HFF-Myc (cell line): ENCODE results near the gene EEPD1.
A peak's percentile ranks its signal among the peaks of the same experiment; 100 is the strongest.

Experiments
- DNase-seq: peaks from one replicate; pipeline ENCODE4 v3.0.0-alpha.2; 2011; ENCODE audit warnings: low read depth; ENCODE audit errors: extremely low read depth
- H3K4me3 ChIP-seq: replicated peaks from 2 replicates; pipeline ENCODE4 v1.5.1; 2011; ENCODE audit warnings: low read depth, mild to moderate bottlenecking, control low read depth, low read length
- TF ChIP-seq, protein P1 (sequence below): IDR thresholded peaks from 2 replicates; pipeline ENCODE4 v1.5.1; 2012; ENCODE audit warnings: mild to moderate bottlenecking, low read depth, low read length, control low read depth; ENCODE audit errors: missing control alignments

Gene EEPD1

DNA sequence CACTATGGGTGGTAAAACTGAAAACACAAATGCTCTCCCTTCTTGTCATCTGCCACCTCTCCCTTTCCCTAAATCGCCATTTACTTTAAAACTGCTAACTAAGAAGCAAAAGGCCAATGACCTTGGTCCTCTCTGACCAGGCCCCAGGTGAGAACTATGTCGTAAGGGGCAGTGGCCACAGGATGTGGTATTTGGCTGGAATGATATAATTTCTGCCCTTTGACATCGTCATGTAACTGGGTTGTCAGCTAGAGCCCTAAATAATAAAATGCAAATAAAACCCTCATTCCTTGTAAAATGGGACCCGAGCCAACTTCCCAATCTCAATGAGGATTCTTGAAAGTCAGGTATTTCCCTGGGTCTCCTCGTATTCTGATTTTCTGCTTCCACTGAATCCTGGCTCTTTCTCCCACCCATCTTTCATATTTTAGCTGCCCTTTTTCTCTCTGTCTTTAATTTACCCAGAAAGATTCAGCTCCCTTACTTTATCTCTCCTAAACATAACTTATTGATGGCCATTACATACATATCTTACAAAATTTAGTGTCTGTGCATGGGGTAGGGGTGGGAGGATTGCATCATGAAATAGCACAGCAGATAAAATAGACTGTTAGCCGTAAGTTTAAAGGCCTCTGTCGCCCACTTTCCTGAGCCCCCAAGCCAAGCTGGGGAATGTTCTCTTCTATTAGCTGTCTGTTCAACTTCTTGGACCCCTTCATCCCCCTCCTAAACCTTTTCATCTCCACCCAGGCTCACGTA, 3.2 kb upstream of the EEPD1 start:
- no peak for DNase-seq
- H3K4me3 ChIP-seq, result no peak overlapping the region
- TF ChIP-seq, protein P1, sequence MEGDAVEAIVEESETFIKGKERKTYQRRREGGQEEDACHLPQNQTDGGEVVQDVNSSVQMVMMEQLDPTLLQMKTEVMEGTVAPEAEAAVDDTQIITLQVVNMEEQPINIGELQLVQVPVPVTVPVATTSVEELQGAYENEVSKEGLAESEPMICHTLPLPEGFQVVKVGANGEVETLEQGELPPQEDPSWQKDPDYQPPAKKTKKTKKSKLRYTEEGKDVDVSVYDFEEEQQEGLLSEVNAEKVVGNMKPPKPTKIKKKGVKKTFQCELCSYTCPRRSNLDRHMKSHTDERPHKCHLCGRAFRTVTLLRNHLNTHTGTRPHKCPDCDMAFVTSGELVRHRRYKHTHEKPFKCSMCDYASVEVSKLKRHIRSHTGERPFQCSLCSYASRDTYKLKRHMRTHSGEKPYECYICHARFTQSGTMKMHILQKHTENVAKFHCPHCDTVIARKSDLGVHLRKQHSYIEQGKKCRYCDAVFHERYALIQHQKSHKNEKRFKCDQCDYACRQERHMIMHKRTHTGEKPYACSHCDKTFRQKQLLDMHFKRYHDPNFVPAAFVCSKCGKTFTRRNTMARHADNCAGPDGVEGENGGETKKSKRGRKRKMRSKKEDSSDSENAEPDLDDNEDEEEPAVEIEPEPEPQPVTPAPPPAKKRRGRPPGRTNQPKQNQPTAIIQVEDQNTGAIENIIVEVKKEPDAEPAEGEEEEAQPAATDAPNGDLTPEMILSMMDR, result no peak

DNA sequence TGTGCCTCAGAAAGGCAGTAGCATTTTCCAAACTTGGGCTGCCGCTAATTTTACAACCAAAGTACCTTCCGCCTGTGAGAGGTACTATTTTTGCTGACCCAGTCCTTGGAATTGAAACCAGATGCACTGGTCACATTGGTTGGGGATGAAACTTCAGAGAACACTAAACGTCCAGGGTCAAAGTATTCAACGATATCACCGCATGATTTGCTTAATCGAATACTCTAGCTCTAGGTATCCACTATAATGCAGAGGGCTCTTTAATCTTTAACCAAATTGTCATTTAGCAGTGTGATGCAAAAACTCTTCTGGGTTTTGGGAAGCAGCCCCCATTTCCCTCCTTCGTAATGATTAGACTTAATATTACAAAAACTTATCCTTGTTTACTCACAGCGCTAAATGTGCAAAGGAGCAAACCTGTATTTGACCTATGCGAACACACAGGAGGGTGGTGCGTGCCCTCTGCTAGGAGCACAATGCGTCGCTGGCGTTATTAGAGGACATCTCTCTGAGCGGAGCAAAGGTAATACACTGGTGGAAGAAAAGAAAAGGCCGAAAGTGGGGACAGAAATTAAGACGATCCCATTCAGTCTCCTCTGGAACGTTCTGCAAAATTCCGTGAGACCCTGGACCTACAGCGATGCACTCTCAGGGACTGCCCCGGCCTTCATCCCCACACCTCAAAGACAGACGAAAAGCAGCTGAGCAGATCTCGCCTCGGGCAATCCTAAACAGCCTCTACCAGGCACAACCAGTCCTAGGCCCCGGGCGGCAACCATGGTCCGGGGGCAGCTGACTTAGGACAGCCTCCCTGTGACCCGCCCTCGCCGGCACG, 916 bp upstream of the EEPD1 start:
- H3K4me3 ChIP-seq, result peak overlapping the region; percentile 74
- TF ChIP-seq, protein P1, result no peak
- no peak for DNase-seq

DNA sequence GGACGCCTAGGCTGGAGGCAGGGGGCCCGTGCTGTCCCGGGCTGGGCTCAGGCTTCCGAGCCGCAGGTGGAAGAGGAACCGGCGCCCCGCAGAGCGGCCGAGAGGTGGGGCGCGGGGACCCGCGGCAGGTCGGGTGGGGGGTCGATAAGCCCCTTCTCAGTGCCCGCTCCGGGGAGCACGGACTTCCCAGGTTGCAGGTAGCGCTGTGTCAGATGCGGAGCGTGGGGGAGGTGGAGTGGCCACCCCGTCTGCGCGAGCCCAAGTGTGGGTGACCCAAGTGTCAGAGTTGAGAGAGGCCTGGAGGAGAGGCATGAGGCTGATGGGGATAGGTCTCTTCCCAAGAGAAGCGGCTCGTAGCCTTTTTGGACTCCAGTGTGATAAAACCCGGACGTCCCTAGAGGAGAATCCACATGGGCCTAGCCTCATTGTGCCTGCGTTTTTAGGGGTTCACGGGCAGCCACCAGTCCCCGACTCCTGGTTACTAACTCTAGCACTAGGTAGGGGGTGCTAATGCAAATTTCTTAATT, 580 bp downstream of the EEPD1 start:
- no peak for DNase-seq
- peak overlapping the region; percentile 74 for H3K4me3 ChIP-seq
- TF ChIP-seq, protein P1, result no peak

DNA sequence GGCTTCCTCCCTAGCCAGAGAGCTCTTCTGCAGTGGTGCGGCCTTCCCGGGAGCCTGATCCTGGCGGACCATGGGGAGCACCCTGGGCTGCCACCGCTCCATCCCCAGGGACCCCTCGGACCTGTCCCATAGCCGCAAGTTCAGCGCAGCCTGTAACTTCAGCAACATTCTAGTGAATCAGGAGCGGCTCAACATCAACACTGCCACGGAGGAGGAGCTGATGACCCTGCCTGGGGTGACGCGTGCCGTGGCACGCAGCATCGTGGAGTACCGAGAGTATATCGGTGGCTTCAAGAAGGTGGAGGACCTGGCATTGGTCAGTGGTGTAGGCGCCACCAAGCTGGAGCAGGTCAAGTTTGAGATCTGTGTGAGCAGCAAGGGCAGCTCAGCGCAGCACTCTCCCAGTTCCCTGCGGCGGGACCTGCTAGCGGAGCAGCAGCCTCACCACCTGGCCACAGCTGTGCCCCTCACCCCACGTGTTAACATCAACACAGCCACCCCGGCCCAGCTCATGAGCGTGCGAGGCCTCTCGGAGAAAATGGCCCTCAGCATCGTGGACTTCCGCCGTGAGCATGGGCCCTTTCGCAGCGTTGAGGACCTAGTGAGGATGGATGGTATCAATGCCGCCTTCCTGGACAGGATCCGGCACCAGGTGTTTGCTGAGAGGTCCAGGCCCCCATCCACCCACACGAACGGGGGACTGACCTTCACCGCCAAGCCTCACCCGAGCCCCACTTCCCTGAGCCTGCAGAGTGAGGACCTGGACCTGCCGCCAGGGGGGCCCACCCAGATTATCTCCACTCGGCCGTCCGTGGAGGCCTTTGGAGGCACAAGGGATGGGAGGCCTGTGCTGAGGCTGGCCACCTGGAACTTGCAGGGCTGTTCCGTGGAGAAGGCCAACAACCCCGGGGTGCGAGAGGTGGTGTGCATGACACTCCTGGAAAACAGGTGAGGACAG, 1.5 kb downstream of the EEPD1 start:
- peak overlapping the region; percentile 74 for H3K4me3 ChIP-seq
- DNase-seq, result no peak
- TF ChIP-seq, protein P1, result peak; percentile 8

DNA sequence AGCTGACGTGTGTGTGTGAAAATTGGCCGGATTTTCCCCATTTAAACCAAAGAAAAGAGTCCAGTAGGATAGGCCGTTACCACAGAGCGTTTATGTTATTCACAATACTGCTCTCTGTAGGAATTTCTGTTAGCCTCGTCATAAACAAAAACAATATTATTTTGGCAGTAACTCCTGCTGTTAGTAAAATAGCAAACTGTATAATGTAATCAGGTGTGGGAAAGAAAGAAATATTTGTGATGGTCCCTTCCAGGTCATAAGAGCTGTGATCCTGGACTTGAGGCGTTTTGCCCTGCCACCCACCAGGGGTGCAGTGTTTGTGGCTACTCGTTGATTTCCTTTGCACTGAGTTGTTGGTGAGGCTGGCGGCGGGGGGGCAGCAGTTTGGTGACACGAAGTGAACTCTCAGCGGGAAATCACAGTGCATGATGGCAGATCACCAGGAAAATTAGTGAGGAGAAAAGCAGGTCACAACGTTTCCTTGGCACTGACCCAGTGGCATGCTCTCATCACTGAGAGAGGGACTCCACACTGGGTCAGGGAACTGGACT, 2.8 kb downstream of the EEPD1 start:
- peak overlapping the region; percentile 16 for H3K4me3 ChIP-seq
- TF ChIP-seq, protein P1, result no peak
- DNase-seq, result no peak
